T-helper 22 cell (primary cell): ENCODE results near the gene LGI4.
"Not testable (repeated sequence)": the region's sequence is repeated elsewhere in the genome, so short reads cannot be mapped to it uniquely, and the experiment has no call there.

Experiments used
- DNase-seq: peaks from one replicate; pipeline ENCODE4 v3.0.0-alpha.2; 2020; ENCODE audit warnings: low read depth

LGI4 gene

DNA sequence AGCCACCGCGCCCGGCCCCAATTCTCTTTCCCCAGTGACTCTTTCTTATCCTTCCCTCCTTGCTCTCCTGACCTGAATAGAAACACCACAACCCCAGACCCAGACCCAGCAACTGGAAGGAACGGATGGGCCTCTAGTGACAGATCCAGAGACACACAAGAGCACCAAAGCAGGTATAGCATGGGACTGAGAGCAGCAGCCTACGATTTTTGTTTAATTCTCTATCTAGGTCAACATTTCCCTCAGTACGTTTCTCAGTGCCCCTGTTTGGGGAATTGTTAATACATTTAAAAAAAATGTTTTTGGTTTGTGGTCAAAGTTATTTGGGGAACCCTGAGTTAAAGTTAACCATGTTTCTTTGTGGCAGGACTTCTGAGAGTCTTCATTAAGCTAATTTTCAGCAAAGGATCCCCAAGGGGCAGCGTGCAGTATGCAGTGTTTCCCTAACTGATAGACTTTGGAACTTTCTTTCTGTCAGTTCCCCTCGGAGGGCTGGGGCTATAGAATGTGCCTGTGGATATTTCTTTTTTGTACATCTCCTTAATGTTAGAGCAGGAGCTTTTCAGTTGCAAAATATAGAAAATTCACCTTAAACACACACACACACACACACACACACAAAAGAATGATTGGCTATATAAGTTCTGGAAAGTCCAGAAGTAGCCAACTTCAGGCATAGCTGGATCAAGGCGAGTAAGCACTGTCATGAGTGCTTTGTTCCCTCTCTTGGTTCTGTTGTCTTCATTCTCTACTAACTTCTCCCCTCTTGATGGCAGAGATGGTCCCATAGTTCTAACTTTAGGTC is 26.0 kb upstream of the LGI4 start:
- no peak for DNase-seq

DNA sequence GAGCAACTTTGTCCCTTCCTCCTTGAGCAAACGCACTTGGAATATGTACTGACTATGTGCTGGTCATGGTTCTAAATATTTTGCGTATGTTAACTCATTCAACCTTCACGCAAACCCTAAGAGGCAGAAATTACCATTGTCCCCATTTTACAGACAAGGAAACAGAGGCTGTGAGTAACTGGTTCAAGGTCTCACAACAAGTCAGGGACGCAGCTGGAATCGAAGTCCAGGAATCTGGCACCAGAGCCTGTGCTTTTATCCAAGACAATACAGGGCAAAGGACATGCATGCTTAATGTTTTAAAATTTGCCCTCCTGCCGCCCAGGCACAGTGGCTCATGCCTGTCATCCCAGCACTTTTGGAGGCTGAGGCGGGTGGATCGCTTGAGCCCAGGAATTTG is 24.7 kb upstream of the LGI4 start:
- DNase-seq = no peak

DNA sequence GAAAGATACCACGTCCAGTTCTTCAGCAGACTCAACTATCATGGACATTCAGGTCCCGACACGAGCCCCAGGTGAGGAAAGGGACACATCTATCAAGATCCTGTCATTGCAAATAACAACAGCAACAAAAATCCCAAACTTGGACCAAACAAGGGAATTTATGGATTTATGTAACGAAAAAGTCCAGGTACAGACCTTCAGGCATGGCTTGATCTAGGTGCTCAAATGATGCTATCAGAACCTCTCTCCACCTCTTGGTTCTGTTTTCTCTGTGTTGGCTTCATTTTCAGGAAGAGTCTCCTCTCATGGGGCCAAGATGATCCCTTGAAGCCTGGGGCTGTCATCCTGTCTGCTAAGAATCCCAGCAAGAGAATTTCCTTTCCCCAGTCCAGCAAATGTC is 22.6 kb upstream of the LGI4 start:
- DNase-seq = no peak

DNA sequence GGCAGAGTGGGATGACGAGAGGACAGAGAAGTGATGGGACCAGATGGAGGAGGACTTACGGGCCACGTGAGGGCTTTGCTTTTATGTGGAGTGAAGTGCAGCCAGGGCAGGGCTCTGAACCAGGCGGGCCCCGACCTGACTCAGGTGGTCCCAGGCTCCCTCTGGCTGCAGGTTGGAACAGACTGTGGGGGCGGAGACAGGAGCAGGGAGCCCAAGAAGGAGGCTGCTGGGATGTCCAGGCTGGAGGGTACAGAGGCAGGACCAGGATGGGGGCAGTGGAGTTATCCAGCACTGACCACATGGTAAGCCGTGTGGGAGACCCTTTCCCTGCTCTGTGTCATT is 21.8 kb upstream of the LGI4 start:
- no peak for DNase-seq

DNA sequence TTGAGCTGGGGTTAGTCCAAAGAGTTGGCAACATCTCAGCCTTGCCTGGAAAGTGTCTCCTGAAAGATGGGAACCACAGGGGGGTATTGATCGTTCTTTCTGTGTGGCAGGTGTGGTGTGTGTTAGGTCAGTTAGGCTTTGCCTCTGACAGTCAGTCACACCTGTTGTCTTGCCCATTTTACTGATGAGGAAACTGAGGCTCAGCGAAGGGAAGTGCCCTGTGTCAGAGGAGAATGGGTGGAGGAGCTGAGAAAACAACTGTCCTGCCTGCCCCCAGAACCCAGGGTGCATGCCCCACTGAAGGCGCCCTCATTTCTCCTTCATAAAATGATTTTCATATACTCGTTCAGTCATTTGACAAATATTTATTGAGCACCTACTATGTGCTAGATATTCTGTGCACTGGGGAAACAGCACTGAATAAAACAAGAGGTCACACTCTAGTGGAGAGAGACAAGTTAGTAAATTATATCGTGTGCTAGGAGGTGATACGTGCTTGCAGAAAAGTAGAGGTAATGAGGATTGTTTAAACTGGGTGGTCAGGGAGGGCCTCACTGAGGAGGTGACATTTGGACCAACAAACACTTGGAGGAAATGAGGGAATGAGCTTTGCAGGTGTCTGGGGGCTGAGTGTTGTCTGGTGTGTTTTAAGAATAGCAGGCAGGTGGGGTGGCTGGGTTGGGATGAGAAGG is 21.3 kb upstream of the LGI4 start:
- DNase-seq = no peak

DNA sequence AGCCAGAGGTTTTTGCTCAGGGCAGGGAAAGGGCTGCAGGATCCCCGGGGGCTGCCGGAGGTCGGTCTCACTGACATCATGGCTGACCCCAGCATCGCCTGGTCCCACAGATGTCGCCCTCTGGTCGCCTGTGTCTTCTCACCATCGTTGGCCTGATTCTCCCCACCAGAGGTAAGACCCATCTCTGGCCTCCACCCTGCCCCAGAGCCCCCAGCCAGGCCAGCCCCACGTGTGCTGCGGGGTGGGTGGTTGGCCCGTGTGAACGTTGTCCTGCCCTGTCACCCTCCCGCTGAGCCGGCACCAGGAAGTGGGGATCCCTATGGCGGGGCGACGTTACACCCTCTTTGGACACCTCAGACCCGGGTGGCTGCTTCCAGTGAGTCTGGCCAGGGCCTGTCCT is 20.6 kb upstream of the LGI4 start:
- DNase-seq = no peak

DNA sequence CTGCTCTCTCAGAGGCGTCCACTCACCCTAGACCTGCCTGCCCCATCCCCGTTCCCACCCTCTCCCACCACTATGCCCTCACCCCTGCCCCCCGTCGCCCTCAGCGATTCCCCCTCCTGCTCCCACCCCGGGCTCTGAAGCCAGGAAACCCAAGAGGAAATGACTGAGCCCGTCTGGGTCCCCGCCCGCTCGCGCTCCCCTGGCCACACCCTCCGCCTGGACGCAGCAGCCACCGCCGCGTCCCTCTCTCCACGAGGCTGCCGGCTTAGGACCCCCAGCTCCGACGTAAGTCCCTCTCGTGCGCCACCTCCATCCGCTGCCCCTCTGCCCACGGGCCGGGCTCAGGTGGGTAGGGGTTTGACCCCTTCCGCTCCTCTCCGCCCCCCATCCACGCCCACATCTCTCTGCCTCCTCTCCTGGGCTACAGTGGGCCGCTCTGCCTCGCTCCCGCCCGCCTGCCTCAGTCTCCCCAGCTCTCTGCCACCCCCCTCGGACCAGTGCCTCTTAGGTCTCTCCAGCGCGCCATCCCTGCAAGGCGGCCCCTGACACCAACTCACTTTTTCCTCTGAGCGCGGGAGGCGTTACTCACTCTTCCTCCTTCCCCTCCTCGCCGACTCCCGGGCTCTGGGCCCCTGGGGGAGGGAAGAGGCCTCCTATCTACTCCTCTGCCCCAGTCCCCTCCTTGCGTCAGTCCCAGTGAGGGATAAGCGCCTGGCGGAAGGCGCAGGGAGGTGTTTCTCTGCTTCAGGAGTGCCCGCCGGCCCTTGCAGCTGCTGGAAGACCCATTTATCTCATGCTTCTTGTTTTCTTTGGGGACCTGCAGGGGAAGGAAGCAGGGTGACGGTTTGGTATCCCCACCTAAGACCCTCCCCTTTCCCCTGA is 19.9 kb upstream of the LGI4 start, which contains the start of gene FXYD5:
TSS of gene FXYD5 (plus strand) at position 211 of the 882 bp plus-strand sequence. CDS start 816 bp downstream, outside the sequence.
- DNase-seq = peak; percentile 61

DNA sequence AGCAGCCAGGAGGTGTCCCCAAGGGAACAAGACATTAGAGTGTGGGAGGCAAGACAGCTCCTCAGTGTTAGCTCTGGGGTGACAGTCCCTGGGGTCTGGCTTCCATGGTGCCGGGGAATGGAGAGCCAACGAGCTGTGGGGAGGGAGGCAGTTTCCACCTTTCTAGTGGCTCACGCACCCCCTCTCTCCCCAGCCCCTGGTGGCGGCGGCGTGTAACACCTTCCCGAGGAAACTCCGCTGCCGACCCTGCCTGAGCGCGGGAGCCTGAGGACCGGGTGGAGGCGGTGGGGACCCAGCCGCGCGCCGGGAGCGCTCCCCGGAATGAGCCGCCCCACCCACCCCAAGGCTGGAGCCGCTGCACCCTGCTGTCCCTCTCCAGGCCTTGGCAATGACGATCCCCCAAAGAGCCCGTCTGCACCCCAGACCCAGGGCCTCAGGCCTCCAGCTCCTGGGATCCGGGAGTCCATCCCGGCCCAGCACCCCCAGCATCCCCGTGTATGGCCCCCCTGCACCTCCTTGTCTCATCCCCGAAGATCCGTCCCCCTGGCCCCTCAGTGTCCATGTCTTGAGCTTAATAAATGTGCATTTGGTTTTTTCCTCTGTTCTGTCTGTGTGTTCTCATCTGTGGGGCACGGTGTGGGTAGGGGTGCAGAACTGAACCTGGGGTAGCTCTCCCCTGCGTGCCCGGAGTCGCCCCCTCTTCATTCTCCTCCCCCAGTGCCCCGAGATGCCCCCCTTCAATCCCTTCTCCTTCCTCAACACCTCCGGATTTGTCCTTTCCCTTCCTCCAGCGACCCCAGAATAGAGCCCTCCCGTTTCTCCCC is 19.1 kb upstream of the LGI4 start:
- peak; percentile 48 for DNase-seq

DNA sequence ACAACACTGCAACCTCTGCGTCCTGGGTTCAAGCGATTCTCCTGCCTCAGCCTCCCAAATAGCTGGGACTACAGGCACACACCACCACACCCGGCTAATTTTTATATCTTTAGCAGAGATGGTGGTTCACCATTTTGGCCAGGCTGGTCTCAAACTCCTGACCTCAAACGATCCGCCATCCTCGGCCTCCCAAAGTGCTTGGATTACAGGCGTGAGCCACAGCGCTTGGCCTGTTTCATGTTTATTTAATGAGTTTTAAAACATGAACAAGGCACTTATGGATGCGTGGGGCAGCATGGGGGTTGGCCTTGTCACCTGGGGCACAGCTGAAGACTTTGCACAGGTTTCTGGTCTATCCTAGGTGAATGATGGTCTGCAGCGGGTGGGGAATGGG is 18.3 kb upstream of the LGI4 start:
- not testable (repeated sequence) for DNase-seq

DNA sequence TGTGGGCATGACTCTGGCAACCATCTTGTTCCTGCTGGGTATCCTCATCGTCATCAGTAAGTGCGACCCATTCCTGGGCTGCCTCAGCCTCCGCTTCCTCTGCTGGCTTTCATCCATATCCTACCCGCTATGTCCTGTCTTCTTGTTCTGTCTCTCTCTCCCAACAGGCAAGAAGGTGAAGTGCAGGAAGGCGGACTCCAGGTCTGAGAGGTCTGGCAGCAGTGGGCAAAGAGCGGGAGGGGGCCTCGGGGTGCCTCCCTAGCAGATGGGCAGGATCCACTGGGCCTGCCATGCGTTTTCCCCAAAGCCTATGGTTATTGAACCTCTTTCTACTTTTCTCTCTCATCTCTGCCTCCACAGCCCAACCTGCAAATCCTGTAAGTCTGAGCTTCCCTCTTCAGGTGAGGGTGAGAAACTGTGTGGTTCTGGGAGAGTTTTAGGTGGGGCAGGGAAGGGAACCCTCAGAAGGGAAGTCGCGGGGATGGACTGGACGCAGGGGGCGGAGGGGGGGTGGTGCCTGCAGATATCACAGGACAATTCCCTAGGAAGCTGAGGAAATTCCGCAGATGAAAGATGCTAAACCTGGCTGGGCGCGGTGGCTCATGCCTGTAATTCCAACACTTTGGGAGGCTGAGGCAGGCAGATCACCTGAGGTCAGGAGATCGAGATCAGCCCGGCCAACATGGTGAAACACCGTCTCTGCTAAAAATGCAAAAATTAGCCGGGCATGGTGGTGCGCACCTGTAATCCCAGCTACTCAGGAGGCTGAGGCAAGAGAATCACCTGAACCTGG is 16.6 kb upstream of the LGI4 start:
- no peak for DNase-seq

DNA sequence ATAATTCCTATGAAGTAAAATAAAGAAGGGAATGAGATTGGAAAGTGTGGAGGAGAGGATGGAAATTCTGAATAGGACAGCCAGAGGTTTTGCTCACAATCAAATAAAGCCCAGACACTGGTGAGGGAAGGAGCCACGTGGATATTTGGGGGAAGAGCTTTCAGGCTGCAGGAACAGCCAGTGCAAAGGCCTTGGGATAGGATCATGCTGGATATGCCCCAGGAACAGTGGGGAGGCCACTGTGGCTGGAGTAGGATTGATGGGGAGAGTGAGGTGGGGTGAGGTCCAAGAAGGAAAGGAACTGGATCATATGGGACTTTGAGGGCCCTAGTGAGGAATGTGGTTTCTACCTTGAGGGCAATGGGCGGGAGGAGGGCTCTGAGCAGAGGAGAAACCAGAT is 15.6 kb upstream of the LGI4 start:
- no peak for DNase-seq

DNA sequence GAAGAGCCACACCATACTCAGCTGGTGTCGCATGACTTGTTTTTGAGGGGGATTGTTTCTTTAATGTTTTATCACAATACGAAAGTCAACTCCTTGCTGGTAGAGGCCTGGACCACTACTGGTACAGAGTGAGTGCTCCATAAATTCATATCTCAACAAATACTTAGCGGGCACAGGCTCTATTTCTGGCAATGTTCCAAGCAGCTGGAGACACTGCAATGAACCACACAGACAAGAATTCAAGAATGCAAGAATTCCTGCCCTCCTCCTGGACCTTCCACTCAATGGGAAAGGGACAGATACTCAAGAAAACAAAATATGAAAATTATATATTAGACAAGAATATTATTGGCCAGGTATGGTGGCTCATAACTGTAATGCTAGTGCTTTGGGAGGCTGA is 14.6 kb upstream of the LGI4 start:
- no peak for DNase-seq

DNA sequence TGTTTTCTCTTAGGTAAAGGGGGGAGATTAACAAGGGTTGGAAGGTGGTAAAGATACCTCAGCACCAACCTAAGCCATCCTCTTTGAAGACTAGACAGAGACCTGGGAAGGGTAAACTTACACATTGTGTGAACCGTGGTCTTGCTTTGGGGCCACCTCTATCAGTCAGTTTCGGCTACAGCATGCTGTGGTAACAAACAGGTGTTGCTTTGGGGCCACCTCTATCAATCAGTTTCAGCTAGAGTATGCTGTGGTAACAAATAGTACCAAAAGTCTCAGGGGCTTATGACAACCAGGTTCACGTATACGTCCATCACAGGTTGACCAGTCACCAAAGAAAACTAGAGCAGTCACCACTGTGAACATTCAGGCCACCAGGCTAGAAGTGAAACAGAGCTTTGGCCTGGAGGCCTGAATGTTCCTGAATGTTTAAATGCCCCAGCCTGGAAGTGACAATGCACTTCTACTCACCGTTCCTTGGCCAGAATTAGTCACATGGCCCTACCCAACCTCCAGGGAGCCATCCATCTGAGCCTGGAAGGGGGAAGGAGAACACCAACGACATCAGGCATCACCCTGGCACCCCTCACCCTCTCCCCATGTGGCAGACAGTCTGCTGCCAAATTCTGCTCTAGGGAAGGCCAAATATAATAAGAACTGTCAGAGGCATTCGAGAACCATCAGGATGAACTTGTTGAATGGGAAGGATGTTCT is 12.0 kb upstream of the LGI4 start:
- DNase-seq = no peak

DNA sequence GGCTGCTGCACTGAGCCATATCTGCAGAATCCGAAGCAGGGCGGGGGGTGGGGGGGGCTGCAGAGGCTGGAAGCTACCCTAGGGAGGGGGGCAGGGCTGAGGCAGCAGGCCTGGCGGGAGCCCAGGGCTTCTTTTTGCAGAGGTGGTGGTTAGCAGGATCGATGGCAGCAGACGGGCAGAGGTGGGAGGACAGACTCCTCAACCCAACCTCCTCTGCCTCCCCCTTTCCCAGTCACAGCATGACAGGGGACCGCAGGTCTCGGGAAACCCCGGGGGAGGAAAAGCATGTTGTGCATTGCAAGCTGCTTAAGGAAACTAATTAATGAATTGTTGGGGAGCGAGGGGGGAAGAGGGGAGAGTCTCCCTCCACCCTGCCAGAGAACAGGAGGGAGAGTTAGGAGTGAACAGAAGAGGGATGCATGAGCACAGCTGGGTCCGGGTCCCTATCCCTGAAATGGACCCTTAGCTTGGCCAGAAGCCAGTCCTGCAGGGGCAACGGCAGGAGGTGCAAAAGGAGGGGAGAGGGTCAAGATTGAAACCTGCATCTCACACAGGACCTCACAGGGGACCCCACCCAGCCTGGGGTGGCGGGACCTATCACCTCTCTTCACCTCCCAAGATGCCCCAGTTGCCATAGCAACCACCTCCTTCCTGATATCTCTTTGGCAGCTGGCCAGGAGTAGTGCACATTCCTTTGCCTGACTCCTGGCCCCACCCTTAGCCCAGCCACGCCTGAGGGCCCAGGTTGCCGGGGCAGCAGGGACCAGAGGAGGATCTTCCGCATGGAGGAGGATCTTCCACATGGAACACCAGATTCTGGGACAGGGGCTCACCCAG is 10.0 kb upstream of the LGI4 start:
- DNase-seq = peak; percentile 26

DNA sequence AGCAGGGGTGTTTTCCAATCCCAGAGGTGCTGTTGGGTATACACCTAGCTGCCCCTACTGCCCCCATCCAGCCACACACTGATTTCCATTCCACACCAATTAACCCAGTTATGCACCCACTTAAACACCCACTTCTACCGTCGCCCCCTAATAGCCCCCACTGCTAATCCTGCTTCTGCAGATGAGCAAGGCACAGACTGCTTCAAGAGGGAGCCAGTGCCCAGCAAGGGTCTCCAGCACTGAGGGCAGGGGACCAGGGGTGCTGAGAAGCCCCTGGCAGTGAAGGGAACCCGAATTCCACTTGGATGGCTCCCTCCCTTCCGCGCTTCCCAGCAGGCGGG is 9.4 kb upstream of the LGI4 start:
- DNase-seq = no peak

DNA sequence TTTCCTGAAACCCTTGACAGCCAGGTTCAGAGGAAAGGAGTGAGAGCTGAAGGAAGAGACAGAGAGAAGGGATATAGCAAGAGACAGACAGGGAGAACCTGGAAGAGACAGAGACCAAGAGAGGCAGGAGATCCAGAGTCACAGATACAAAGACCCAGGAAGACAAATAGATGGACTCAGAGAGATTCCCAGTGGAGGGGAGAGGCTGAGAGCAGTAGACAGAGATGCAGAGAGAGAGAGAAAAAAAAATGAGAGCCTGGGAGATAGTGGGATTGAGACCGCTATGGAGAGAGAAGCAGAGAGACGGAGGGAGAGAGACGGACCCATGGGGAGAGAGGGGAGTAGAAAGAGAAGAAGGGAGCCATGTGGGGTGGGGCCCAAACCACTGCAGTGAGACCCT is 9.0 kb upstream of the LGI4 start:
- no peak for DNase-seq

DNA sequence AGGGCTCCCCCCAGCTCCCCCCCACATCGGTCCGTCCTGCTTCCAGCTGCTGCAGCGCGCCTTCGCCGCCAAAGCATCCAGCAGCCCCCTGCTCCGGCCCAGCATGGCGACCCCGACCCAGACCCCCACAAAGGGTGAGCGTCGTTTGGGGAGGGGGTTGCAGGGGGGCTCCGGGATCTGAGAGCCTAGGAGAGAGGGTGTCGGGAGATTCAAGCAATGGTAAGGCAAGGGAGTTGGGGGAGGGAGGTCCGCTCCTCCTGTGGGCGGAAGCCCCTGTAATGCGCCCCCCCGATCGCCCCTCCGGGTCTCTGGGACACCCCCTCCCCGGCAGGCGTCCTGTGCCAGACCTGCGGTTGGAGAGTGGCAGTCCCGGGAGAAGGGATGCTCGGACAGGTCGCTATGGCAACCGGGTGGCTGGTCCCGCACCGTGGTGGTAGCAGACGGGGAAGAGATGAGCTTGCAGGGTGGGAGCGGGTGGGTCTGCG is 8.4 kb upstream of the LGI4 start, which contains the start of gene FXYD7:
TSS of gene FXYD7 (plus strand) at position 25 of the 485 bp plus-strand sequence. CDS start at position 104, 79 bp downstream.
- peak; percentile 17 for DNase-seq

DNA sequence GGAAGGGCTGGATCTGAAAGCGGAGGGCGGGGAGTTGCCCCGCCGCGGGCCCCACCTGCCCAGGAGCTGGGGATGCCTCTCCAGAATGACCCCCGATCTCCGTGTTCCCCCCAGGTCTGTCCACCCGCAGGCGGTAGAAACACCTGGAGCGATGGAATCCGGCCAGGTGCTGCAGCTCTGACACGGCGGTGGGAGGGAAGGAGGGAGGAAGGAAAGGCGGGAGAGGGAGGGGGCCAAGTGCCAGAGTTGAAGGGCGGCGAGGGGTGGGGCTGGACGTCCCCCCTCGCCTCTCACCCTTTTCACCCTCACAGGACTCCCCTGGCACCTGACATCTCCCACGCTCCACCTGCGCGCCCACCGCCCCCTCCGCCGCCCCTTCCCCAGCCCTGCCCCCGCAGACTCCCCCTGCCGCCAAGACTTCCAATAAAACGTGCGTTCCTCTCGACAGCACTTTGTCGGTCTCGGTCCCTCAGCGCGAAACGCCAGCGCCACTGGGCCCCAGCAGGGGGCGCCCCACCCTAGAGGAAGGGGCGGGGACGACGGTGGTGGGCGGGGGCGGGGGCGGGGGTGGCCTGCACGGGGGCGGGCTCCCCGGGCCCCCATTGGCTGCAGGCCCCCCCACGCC is 7.9 kb upstream of the LGI4 start:
- DNase-seq = peak; percentile 46
